ENCODE results near the gene CSRP2.

CSRP2 gene

GRCh38 chr12:76874491-76875190, 4.2 kb downstream of the CSRP2 start:
- H3K27ac ChIP-seq, result no peak overlapping the region
- no peak for DNase-seq (ENCODE audit: low spot score)
- ChIA-PET CTCF (no interaction called here), POLR2A (ENCODE audit: low non-redundant PET) (no interaction called here)
- TF ChIP-seq CTCF (conservative IDR thresholded peaks at IDR 0.05; ENCODE audit: low read depth), result no peak

DNA sequence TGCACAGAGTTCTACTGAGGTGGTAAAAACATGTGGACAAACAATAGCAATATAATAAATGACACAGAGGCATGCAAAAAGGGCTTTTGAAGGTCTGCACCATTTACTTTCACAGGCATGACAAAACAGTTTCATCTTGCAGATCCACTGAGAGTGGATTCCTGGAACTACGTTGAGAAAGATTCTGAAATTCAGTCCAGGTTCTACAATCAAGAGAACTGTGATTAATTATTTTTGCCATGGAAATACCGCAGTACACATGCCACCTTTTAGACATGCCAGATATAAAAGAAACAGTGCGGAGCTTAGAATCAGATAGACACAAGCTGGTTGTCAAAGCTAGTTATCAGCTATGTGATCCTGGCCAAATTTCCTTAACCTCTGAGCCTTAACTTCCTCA, 4.8 kb downstream of the CSRP2 start:
- H3K27ac ChIP-seq, result no peak overlapping the region
- TF ChIP-seq CTCF (conservative IDR thresholded peaks at IDR 0.05; ENCODE audit: low read depth), result no peak
- ChIA-PET POLR2A (ENCODE audit: low non-redundant PET) (no interaction called here), CTCF (no interaction called here)
- no peak for DNase-seq (ENCODE audit: low spot score)

GRCh38 chr12:76872415-76872814, 6.4 kb downstream of the CSRP2 start:
- DNase-seq (ENCODE audit: low spot score), result no peak
- H3K27ac ChIP-seq, result no peak overlapping the region
- ChIA-PET POLR2A (ENCODE audit: low non-redundant PET) (no interaction called here), CTCF (interaction anchor here (0.6 kb wide), 2 partner anchors 973 to 1990 kb away, joined by 3 read pairs; no protein-coding TSS in a partner anchor)
- TF ChIP-seq CTCF (conservative IDR thresholded peaks at IDR 0.05; ENCODE audit: low read depth), result no peak

- CTCF ChIA-PET, result no interaction called here
- no peak for TF ChIP-seq CTCF (conservative IDR thresholded peaks at IDR 0.05; ENCODE audit: low read depth)
- POLR2A ChIA-PET (ENCODE audit: low non-redundant PET), result no interaction called here
- no peak overlapping the region for H3K27ac ChIP-seq
- DNase-seq (ENCODE audit: low spot score), result no peak
Measured at GRCh38 chr12:76871742-76872141, 7.1 kb downstream of the CSRP2 start.

DNA sequence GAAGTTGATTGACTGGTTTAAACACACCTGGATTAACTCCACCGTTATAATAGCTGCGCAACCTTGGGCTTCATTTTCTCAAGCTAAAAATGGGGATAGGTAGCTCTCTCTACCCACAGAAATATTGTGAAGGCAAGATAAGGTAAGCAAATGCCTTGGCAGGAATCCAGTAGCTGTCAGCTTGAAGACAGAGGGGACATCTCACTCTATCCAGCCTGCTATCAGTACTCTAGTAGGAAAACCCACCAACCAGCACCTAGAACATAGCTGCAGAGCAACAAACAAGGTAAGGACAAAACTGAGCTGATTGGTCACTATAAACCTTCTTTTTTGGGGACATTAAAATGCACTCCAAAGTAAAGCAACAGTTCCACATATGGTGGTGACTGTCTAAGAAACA, 7.7 kb downstream of the CSRP2 start:
- DNase-seq (ENCODE audit: low spot score), result no peak

DNA sequence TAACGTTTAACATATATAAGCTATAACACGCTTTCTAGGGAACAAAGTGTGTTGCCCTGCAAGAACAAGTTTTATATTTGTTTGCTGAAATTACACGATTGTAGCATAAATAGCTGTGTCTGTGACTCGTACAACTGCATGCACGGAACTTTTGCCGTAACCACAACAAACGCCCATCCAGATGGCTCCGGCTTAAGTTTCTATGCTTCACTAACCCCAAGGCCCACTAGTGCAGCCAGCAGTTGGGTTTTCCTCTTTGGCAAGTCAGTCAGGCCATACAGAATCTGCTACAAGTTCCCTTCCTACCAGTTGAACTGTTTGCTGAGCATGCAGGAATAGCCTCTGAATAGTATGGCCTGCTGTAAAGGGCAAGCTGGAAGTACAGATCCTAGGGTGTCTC, 12.1 kb downstream of the CSRP2 start:
- ChIA-PET CTCF (interaction anchor here (0.6 to 1.1 kb wide), 2 partner anchors 10 to 163 kb away, joined by 3 to 7 read pairs; no protein-coding TSS in a partner anchor), POLR2A (ENCODE audit: low non-redundant PET) (no interaction called here)
- DNase-seq (ENCODE audit: low spot score), result no peak
- TF ChIP-seq CTCF (conservative IDR thresholded peaks at IDR 0.05; ENCODE audit: low read depth), result no peak
- no peak overlapping the region for H3K27ac ChIP-seq

More for the DNA sequence above, 7.7 kb downstream of the CSRP2 start:
- no peak overlapping the region for H3K27ac ChIP-seq
- ChIA-PET POLR2A (ENCODE audit: low non-redundant PET) (no interaction called here), CTCF (no interaction called here)
- TF ChIP-seq CTCF (conservative IDR thresholded peaks at IDR 0.05; ENCODE audit: low read depth), result no peak

Measured in RWPE1 (cell line).